Muscle layer of colon (tissue), 2 donors: Measurements from ENCODE around the gene DCAF17.
"Not testable (repeated sequence)": the region's sequence is repeated elsewhere in the genome, so short reads cannot be mapped to it uniquely, and the experiment has no call there.

Experiments
- H3K27ac ChIP-seq: one replicate; pipeline ENCODE4 v1.7.0; 2013; ENCODE audit warnings: low read depth, mild to moderate bottlenecking, low read length, moderate library complexity
- H3K27me3 ChIP-seq, 2 donors: one replicate each; pipeline ENCODE4 v1.7.0; 2013; ENCODE audit warnings: low read length in 2 of 2, mild to moderate bottlenecking in 2 of 2; ENCODE audit not compliant: insufficient read depth in 2 of 2, control insufficient read depth in 1 of 2
- H3K36me3 ChIP-seq: one replicate; pipeline ENCODE4 v1.7.0; 2013; ENCODE audit warnings: mild to moderate bottlenecking, low read length; ENCODE audit not compliant: insufficient read depth
- H3K4me1 ChIP-seq: one replicate; pipeline ENCODE4 v1.7.0; 2013; ENCODE audit warnings: mild to moderate bottlenecking, low read length; ENCODE audit not compliant: insufficient read depth
- H3K4me3 ChIP-seq, 2 donors: one replicate each; pipeline ENCODE4 v1.7.0; 2013; ENCODE audit warnings: low read length in 2 of 2, low read depth in 1 of 2, mild to moderate bottlenecking in 1 of 2, moderate library complexity in 1 of 2
- H3K9ac ChIP-seq: one replicate; pipeline ENCODE4 v1.7.0; 2013; ENCODE audit warnings: low read length
- H3K9me3 ChIP-seq: one replicate; pipeline ENCODE4 v1.7.0; 2013; ENCODE audit warnings: mild to moderate bottlenecking, low read length
- donor health status: abdominal sarcoma.
- donor health status: Adenocarcinoma of cecum.

Gene DCAF17

GRCh38 chr2:171520471-171520870 is 86.4 kb downstream of the DCAF17 start:
- H3K27ac ChIP-seq = no peak overlapping the region
- no peaks in the 10 kb centered on the region for H3K9me3 ChIP-seq
- no peak overlapping the region for H3K4me3 ChIP-seq
- H3K4me1 ChIP-seq = peaks cover 21% of the 10 kb centered on the region
- H3K27me3 ChIP-seq = no peaks in the 10 kb centered on the region
- H3K36me3 ChIP-seq = no peaks in the 10 kb centered on the region
- H3K9ac ChIP-seq = no peak overlapping the region

DNA sequence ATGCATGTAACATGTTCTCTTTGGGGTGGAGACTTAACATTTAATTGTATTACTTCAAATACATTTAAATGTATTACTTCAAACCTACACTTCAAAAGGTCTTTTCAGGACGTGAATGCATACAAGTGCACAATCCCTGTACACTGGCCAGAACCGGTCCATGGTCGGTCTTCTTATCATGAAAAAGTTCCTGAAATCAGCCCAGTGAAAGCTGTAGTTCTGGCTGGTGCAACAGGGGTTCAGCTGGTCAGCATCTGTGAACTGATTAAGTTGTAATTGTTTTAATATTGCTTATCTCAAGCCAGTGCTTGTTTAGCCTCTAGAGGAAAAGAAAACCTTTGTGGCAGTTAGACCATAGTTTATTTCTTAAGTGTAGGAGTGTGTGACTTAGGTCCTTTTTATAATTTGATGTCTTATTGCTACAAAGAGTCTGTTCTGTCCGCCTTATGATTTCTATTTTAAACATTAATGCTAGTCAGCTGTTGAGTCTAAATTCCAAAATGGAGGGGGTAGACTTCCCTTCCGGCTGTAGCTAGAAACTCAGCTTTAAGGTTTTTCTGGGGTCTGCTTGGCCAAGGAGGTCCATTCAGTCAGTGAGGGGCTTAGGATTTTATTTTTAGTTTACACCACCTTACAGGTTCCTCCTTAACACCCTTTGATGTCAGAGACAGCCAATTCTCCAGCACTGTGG is 87.5 kb downstream of the DCAF17 start:
- Histone ChIP-seq H3K27ac (peak overlapping the region; percentile 87), H3K27me3 (no peaks in the 10 kb centered on the region), H3K9ac (no peak overlapping the region)

DNA sequence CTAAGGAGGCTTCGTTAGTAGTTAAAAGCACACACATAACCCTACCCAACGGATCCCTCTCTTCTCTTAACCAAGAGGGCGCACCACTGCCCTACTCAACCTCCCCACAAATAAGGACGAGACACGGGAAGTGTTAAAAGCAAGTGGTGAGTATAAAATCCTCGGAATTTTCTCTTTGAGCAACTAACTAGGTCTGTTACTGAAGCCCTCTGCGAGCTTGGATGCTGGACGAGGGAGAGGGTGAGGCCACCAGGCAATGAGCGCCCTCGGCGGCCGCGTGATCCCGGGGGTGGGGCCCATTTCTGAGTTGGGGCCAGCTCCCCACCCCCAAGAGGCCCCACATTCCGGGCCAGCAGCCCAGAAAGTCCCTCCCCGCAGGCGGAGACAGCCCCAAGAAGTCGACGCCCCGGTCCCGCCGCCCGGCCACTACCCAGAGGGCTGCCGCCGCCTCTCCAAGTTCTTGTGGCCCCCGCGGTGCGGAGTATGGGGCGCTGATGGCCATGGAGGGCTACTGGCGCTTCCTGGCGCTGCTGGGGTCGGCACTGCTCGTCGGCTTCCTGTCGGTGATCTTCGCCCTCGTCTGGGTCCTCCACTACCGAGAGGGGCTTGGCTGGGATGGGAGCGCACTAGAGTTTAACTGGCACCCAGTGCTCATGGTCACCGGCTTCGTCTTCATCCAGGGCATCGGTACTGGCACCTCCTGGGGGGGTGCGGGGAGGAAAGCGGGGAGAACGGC is 88.2 kb downstream of the DCAF17 start, which contains the start of gene CYBRD1:
TSS of gene CYBRD1 (plus strand) at position 423 of the 736 bp plus-strand sequence. CDS start at position 495, 72 bp downstream.
- Histone ChIP-seq H3K27ac (peak within 1 kb of the TSS; percentile 87), H3K36me3 (no peaks in the 10 kb centered on the region), H3K9ac (peak within 1 kb of the TSS; percentile 92), H3K4me3 (peak within 1 kb of the TSS; percentile 93 to 96), H3K27me3 (no peaks in the 10 kb centered on the region), H3K9me3 (no peaks in the 10 kb centered on the region), H3K4me1 (peaks cover 29% of the 10 kb centered on the region)

More for the DNA sequence above, 87.5 kb downstream of the DCAF17 start:
- Histone ChIP-seq H3K4me3 (peak overlapping the region in 1 of 2 donors; percentile 96), H3K36me3 (no peaks in the 10 kb centered on the region), H3K4me1 (peaks cover 22% of the 10 kb centered on the region), H3K9me3 (no peaks in the 10 kb centered on the region)

DNA sequence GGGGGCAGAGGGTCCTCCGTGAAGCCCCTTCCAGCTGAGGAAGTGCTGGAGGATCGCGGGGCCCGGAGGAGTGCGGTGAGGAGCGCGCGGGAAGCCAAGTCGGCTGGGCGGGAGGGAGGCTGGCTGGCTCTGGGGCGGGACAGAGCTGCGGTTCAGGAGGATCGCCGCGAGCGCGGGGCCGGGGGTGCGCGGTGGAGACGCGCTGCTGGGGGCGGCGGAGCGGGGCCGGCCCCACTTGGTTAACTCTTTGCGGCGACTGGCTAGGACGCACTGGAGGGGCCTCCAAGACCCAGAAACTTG is 88.7 kb downstream of the DCAF17 start:
- no peaks in the 10 kb centered on the region for H3K9me3 ChIP-seq
- H3K36me3 ChIP-seq = no peaks in the 10 kb centered on the region
- H3K4me1 ChIP-seq = peaks cover 31% of the 10 kb centered on the region
- H3K27me3 ChIP-seq = no peaks in the 10 kb centered on the region
- H3K9ac ChIP-seq = peak overlapping the region; percentile 92
- peak overlapping the region; percentile 93 to 96 for H3K4me3 ChIP-seq
- H3K27ac ChIP-seq = peak overlapping the region; percentile 87

DNA sequence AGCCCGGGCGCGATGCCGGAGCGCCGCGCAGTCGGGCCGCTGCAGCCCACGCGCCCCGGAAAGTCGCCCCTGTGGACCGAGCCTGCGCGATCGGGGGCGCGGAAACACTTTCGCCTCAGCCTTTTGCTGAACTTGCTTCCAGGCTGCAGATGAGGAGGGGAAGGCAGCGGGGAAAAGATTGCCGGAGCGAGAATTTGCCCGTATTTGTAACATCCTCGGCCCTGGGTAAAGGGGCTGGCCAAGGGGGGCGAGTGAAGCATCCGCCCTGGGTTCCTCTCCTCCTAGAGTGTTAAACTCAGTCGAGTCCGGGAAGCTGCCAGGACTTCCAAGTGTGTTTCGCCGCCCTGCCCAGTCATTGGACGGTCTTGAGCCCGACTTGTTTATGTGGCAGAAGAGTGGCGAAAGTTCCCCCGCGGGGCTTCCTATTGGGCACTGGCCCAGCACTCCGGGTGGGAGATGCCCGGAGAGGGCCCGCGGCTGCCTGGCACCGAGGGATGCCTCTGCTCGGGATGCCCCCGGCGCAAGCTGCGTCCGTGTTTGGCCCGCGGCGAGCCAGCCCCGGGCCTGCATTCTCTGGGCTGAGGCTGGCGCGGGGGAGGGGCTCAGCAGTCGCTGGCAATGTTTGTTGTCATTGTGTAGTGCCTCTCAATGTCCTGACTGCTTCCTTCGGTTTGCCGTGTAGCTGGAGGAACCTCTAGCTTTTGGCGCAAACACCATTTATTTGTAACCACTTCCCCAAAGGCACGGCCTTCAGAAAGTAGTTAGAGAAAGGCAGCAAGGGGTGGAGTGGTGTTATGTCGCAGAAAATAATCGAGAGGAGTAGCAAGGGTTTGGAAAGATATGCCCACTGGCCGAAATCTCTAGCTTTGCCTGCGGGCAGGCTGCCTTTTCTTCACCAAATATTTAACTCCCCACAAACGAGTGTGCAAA is 89.3 kb downstream of the DCAF17 start:
- Histone ChIP-seq H3K9me3 (no peaks in the 10 kb centered on the region), H3K36me3 (no peaks in the 10 kb centered on the region), H3K27ac (peak overlapping the region; percentile 87), H3K4me1 (peaks cover 31% of the 10 kb centered on the region), H3K27me3 (no peaks in the 10 kb centered on the region), H3K9ac (peak overlapping the region; percentile 92), H3K4me3 (peak overlapping the region; percentile 93 to 96)

GRCh38 chr2:171524018-171524401 is 90.0 kb downstream of the DCAF17 start:
- H3K27ac ChIP-seq = peak overlapping the region; percentile 87
- peak overlapping the region; percentile 92 for H3K9ac ChIP-seq
- peak overlapping the region; percentile 34 to 96 for H3K4me3 ChIP-seq
- H3K27me3 ChIP-seq = no peaks in the 10 kb centered on the region
- H3K4me1 ChIP-seq = peaks cover 31% of the 10 kb centered on the region
- no peaks in the 10 kb centered on the region for H3K36me3 ChIP-seq
- no peaks in the 10 kb centered on the region for H3K9me3 ChIP-seq

GRCh38 chr2:171529914-171530313 is 95.9 kb downstream of the DCAF17 start:
- H3K4me1 ChIP-seq = peaks cover 32% of the 10 kb centered on the region
- H3K27ac ChIP-seq = no peak overlapping the region

GRCh38 chr2:171530378-171530777 is 96.4 kb downstream of the DCAF17 start:
- Histone ChIP-seq H3K27ac (no peak overlapping the region), H3K9me3 (no peaks in the 10 kb centered on the region), H3K36me3 (peaks cover 5% of the 10 kb centered on the region), H3K4me1 (peaks cover 28% of the 10 kb centered on the region), H3K4me3 (no peak overlapping the region), H3K9ac (no peak overlapping the region), H3K27me3 (no peaks in the 10 kb centered on the region)

More at GRCh38 chr2:171529914-171530313, 95.9 kb downstream of the DCAF17 start:
- no peaks in the 10 kb centered on the region for H3K9me3 ChIP-seq
- H3K4me3 ChIP-seq = no peak overlapping the region
- H3K9ac ChIP-seq = no peak overlapping the region
- H3K36me3 ChIP-seq = peaks cover 5% of the 10 kb centered on the region
- no peaks in the 10 kb centered on the region for H3K27me3 ChIP-seq

DNA sequence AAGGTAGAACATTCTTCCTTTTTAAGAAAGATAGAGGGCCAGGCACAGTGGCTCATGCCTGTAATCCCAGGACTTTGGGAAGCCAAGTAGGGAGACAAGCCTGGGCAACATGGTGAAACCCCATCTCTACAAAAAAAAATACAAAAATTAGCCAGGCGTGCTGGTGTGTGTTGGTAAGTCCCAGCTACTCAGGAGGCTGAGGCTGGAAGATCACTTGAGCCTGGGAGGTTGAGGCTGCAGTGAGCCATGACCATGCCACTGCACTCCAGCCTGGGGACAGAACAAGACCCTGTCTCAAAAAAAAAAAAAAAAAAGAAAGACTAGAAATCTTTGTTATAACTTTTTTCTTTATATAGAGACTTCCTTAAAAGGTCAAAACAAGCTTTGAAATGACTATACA is 96.8 kb downstream of the DCAF17 start:
- H3K27ac ChIP-seq, H3K4me3 ChIP-seq, H3K36me3 ChIP-seq, H3K9ac ChIP-seq, H3K9me3 ChIP-seq, H3K27me3 ChIP-seq: not testable (repeated sequence)
- H3K4me1 ChIP-seq = peaks cover 27% of the 10 kb centered on the region

- H3K9me3 ChIP-seq = no peaks in the 10 kb centered on the region
- no peak overlapping the region for H3K27ac ChIP-seq
- H3K4me1 ChIP-seq = peaks cover 27% of the 10 kb centered on the region
- no peaks in the 10 kb centered on the region for H3K27me3 ChIP-seq
- no peak overlapping the region for H3K4me3 ChIP-seq
- peaks cover 5% of the 10 kb centered on the region for H3K36me3 ChIP-seq
- no peak overlapping the region for H3K9ac ChIP-seq
Measured at GRCh38 chr2:171531291-171531690, 97.3 kb downstream of the DCAF17 start.

GRCh38 chr2:171531836-171532450 is 97.9 kb downstream of the DCAF17 start:
- Histone ChIP-seq H3K4me3 (no peak overlapping the region), H3K9ac (no peak overlapping the region), H3K36me3 (peaks cover 5% of the 10 kb centered on the region), H3K27me3 (no peaks in the 10 kb centered on the region), H3K27ac (no peak overlapping the region), H3K4me1 (peaks cover 22% of the 10 kb centered on the region), H3K9me3 (no peaks in the 10 kb centered on the region)
